ENCODE measurements around the gene POLR2I. TPM values are rescaled to one million over a fixed set of nuclear protein-coding genes. Genes with fewer than 3 reads are reported as not detected.

Gene POLR2I
- polyA plus RNA-seq, 1 donor (not counting 4 experiments of a cell fraction or from before 2014, with no cell fraction given), result 34.3 TPM

DNA sequence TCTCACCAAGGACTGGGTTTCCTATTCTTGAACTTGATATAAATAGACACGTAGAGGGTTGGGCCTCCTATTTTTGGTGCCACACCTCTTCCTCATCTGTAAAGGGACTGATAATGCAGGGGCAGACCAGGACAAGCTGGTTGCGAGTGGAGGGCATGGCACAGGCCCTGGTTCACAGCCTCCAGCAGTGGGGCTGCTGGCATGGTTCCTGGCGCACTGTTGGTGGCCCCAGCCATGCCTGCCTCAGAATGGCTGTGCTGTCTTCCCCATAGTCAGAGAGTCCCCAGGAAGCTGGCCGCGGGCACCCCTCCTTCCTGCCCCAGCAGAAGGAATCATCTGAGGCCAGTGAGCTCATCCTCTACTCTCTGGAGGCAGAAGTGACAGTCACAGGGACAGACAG lies 14.2 kb downstream of the POLR2I start:
- H3K79me2 ChIP-seq (ENCODE audit: control insufficient read depth, insufficient read depth, low read length), result no peaks in the 10 kb centered on the region
- H3K4me3 ChIP-seq (ENCODE audit: control insufficient read depth in 2 of 3, extremely low read depth in 1 of 3, insufficient read depth in 2 of 3, low read depth in 1 of 3, low read length in 3 of 3), result no peak overlapping the region
- H4K20me1 ChIP-seq (ENCODE audit: control insufficient read depth, extremely low read depth, insufficient read depth, low read length), result no peaks in the 10 kb centered on the region
- no peak overlapping the region for H3K4me2 ChIP-seq (ENCODE audit: control insufficient read depth, extremely low read depth, insufficient read depth, low read depth, low read length)
- H3K27me3 ChIP-seq (ENCODE audit: control insufficient read depth, extremely low read depth, insufficient read depth, low read length), result no peaks in the 10 kb centered on the region
- DNase-seq (ENCODE audit: low read depth, low spot score) (no peak), FAIRE-seq (no peak)
- peaks cover 23% of the 10 kb centered on the region for H3K4me1 ChIP-seq (ENCODE audit: control insufficient read depth, extremely low read depth, insufficient read depth, low read length)
- H3K36me3 ChIP-seq (ENCODE audit: control insufficient read depth in 2 of 2, extremely low read depth in 1 of 2, insufficient read depth in 2 of 2, low read length in 2 of 2), result peaks cover 1 to 21% of the 10 kb centered on the region in 2 experiments
- no peaks in the 10 kb centered on the region for H3K9me1 ChIP-seq (ENCODE audit: control insufficient read depth, extremely low read depth, insufficient read depth, low read length)
- no peak overlapping the region for H3K27ac ChIP-seq (ENCODE audit: control insufficient read depth, insufficient read depth, low read length)
- H3K9ac ChIP-seq (ENCODE audit: control insufficient read depth, extremely low read depth, insufficient read depth, low read length), result no peak overlapping the region
- dilution Hi-C loops (cut with MboI; ENCODE audit: extremely low pct_ligation_motif_present, low sequenced_read_pairs), result no loop called here
- H2AFZ ChIP-seq (ENCODE audit: control insufficient read depth, low read length), result no peak overlapping the region
- H3K9me3 ChIP-seq (ENCODE audit: control insufficient read depth, low read depth, low read length), result no peaks in the 10 kb centered on the region
- TF ChIP-seq EZH2 (IDR thresholded peaks at IDR 0.05; ENCODE audit: low read length) (no peak), CTCF (optimal IDR thresholded peaks at IDR 0.05 in 1 of 3, IDR thresholded peaks at IDR 0.05 in 1 of 3, conservative IDR thresholded peaks at IDR 0.05 in 1 of 3; ENCODE audit: extremely low read depth in 1 of 3, insufficient read depth in 2 of 3, low read length in 3 of 3) (no peak)

GRCh38 chr19:36099166-36099785 lies 15.4 kb downstream of the POLR2I start:
- no peak overlapping the region for H3K4me2 ChIP-seq (ENCODE audit: control insufficient read depth, extremely low read depth, insufficient read depth, low read depth, low read length)
- H3K4me3 ChIP-seq (ENCODE audit: control insufficient read depth in 2 of 3, extremely low read depth in 1 of 3, insufficient read depth in 2 of 3, low read depth in 1 of 3, low read length in 3 of 3), result no peak overlapping the region
- no peak for TF ChIP-seq CTCF (optimal IDR thresholded peaks at IDR 0.05 in 1 of 3, IDR thresholded peaks at IDR 0.05 in 1 of 3, conservative IDR thresholded peaks at IDR 0.05 in 1 of 3; ENCODE audit: extremely low read depth in 1 of 3, insufficient read depth in 2 of 3, low read length in 3 of 3)
- TF ChIP-seq EZH2 (IDR thresholded peaks at IDR 0.05; ENCODE audit: low read length), result no peak
- H3K4me1 ChIP-seq (ENCODE audit: control insufficient read depth, extremely low read depth, insufficient read depth, low read length), result peaks cover 19% of the 10 kb centered on the region
- no peaks in the 10 kb centered on the region for H3K9me1 ChIP-seq (ENCODE audit: control insufficient read depth, extremely low read depth, insufficient read depth, low read length)
- no peak for DNase-seq (ENCODE audit: low read depth, low spot score)
- no peak overlapping the region for H3K27ac ChIP-seq (ENCODE audit: control insufficient read depth, insufficient read depth, low read length)
- dilution Hi-C loops (cut with MboI; ENCODE audit: extremely low pct_ligation_motif_present, low sequenced_read_pairs), result no loop called here
- no peaks in the 10 kb centered on the region for H3K27me3 ChIP-seq (ENCODE audit: control insufficient read depth, extremely low read depth, insufficient read depth, low read length)
- H2AFZ ChIP-seq (ENCODE audit: control insufficient read depth, low read length), result no peak overlapping the region
- FAIRE-seq, result no peak
- no peak overlapping the region for H3K9ac ChIP-seq (ENCODE audit: control insufficient read depth, extremely low read depth, insufficient read depth, low read length)
- H3K79me2 ChIP-seq (ENCODE audit: control insufficient read depth, insufficient read depth, low read length), result no peaks in the 10 kb centered on the region
- no peaks in the 10 kb centered on the region for H4K20me1 ChIP-seq (ENCODE audit: control insufficient read depth, extremely low read depth, insufficient read depth, low read length)
- H3K9me3 ChIP-seq (ENCODE audit: control insufficient read depth, low read depth, low read length), result no peaks in the 10 kb centered on the region
- H3K36me3 ChIP-seq (ENCODE audit: control insufficient read depth in 2 of 2, extremely low read depth in 1 of 2, insufficient read depth in 2 of 2, low read length in 2 of 2), result peaks cover 1 to 11% of the 10 kb centered on the region in 2 experiments
